WTC11 (cell line): ENCODE results near the gene DOK4. TPM values are rescaled to one million over a fixed set of nuclear protein-coding genes. Genes with fewer than 3 reads are reported as not detected.

Source experiments
- ATAC-seq: fragments of 200-7000 bp; cut with Tn5 transposase; 2 replicates; pipeline ENCODE4 v1.10.0; 2021; ENCODE audit warnings: mild to moderate bottlenecking, moderate library complexity
- CTCF ChIA-PET: fragments of 300-600 bp; sonication (Branson Sonifier 250); formaldehyde crosslinking; loops from one replicate; lab custom pipeline; 2021; ENCODE audit warnings: antibody characterized with exemption; lab: Charles Lee
- POLR2A ChIA-PET: fragments of 350-600 bp; sonication (Branson Sonifier 250); formaldehyde crosslinking; loops from one replicate; lab custom pipeline; 2021; ENCODE audit warnings: antibody characterized with exemption; lab: Charles Lee
- DNase-seq: peaks from one replicate; pipeline ENCODE4 v3.0.0; 2021; ENCODE audit warnings: low spot score
- H3K27ac Mint-ChIP-seq: 2 replicates; pipeline ENCODE4 v1.8.0; 2021; ENCODE audit warnings: mixed read lengths
- H3K27me3 Mint-ChIP-seq: 2 replicates; pipeline ENCODE4 v1.8.0; 2021; ENCODE audit warnings: low read depth, mild to moderate bottlenecking, moderate library complexity, mixed read lengths
- H3K36me3 Mint-ChIP-seq: 2 replicates; pipeline ENCODE4 v1.8.0; 2021; ENCODE audit warnings: mixed read lengths
- H3K4me1 Mint-ChIP-seq: 2 replicates; pipeline ENCODE4 v1.8.0; 2022; ENCODE audit warnings: mixed read lengths
- H3K4me3 Mint-ChIP-seq: 2 replicates; pipeline ENCODE4 v1.8.0; 2021; ENCODE audit warnings: mild to moderate bottlenecking, moderate library complexity, mixed read lengths
- H3K9me3 Mint-ChIP-seq: 2 replicates; pipeline ENCODE4 v1.8.0; 2021; ENCODE audit warnings: mixed read lengths
- AFF4 ChIP-seq: sonication (generic); formaldehyde crosslinking; IDR thresholded peaks from 2 replicates; pipeline ENCODE4 v1.8.1; 2023; ENCODE audit warnings: mild to moderate bottlenecking, missing genetic modification reagents, borderline replicate concordance
- ATF1 ChIP-seq: sonication (generic); formaldehyde crosslinking; IDR thresholded peaks from 2 replicates; pipeline ENCODE4 v1.8.1; 2023; ENCODE audit warnings: mild to moderate bottlenecking, moderate library complexity, missing genetic modification reagents
- CBFB ChIP-seq: sonication (generic); formaldehyde crosslinking; IDR thresholded peaks from 2 replicates; pipeline ENCODE4 v1.8.1; 2022; ENCODE audit warnings: mild to moderate bottlenecking, low read depth, missing genetic modification reagents
- ESRRA ChIP-seq: sonication (generic); formaldehyde crosslinking; IDR thresholded peaks from 2 replicates; pipeline ENCODE4 v1.8.1; 2022; ENCODE audit warnings: mild to moderate bottlenecking, missing genetic modification reagents, borderline replicate concordance
- GRHL2 ChIP-seq: fragments of 250-450 bp; sonication (Bioruptor Pico); IDR thresholded peaks from 2 replicates; pipeline ENCODE4 v1.8.0; 2022; ENCODE audit warnings: mild to moderate bottlenecking, moderate library complexity; ENCODE audit not compliant: insufficient replicate concordance, severe bottlenecking
- HMGXB4 ChIP-seq: sonication (generic); formaldehyde crosslinking; IDR thresholded peaks from 2 replicates; pipeline ENCODE4 v1.8.1; 2023; ENCODE audit warnings: mild to moderate bottlenecking, moderate library complexity, missing genetic modification reagents
- JAZF1 ChIP-seq: fragments of 250-450 bp; sonication (Bioruptor Pico); IDR thresholded peaks from 2 replicates; pipeline ENCODE4 v1.9.0; 2021; ENCODE audit warnings: moderate library complexity, mild to moderate bottlenecking, inconsistent platforms
- MLX ChIP-seq: sonication (generic); formaldehyde crosslinking; IDR thresholded peaks from 2 replicates; pipeline ENCODE4 v1.8.1; 2023; ENCODE audit warnings: mild to moderate bottlenecking, missing genetic modification reagents, moderate library complexity
- NFATC4 ChIP-seq: fragments of 250-450 bp; sonication (Bioruptor Pico); IDR thresholded peaks from 2 replicates; pipeline ENCODE4 v1.9.0; 2021; ENCODE audit warnings: mild to moderate bottlenecking
- NFYB ChIP-seq: sonication (generic); formaldehyde crosslinking; conservative IDR thresholded peaks from 2 replicates; pipeline ENCODE4 v1.8.0; 2022; ENCODE audit warnings: low read depth, missing genetic modification reagents
- OVOL2 ChIP-seq: fragments of 250-450 bp; sonication (Bioruptor Pico); IDR thresholded peaks from 2 replicates; pipeline ENCODE4 v1.9.0; 2021; ENCODE audit warnings: mild to moderate bottlenecking, borderline replicate concordance
- SOX15 ChIP-seq: fragments of 250-450 bp; sonication (Bioruptor Pico); IDR thresholded peaks from 2 replicates; pipeline ENCODE4 v1.9.0; 2021; ENCODE audit warnings: mild to moderate bottlenecking
- USF1 ChIP-seq: sonication (generic); formaldehyde crosslinking; IDR thresholded peaks from 2 replicates; pipeline ENCODE4 v1.8.0; 2022; ENCODE audit warnings: mild to moderate bottlenecking, missing genetic modification reagents
- USF2 ChIP-seq: sonication (generic); formaldehyde crosslinking; IDR thresholded peaks from 2 replicates; pipeline ENCODE4 v1.8.1; 2023; ENCODE audit warnings: mild to moderate bottlenecking, missing genetic modification reagents, moderate library complexity
- ZBTB21 ChIP-seq: sonication (generic); formaldehyde crosslinking; IDR thresholded peaks from 2 replicates; pipeline ENCODE4 v1.8.1; 2023; ENCODE audit warnings: mild to moderate bottlenecking, missing genetic modification reagents, borderline replicate concordance
- ZNF219 ChIP-seq: sonication (generic); formaldehyde crosslinking; IDR thresholded peaks from 2 replicates; pipeline ENCODE4 v1.8.0; 2023; ENCODE audit warnings: missing genetic modification reagents, mild to moderate bottlenecking, borderline replicate concordance
- ZNF423 ChIP-seq: fragments of 250-450 bp; sonication (Bioruptor Pico); IDR thresholded peaks from 2 replicates; pipeline ENCODE4 v2.1.2; 2022; ENCODE audit warnings: mild to moderate bottlenecking, moderate library complexity
- ZNF532 ChIP-seq: fragments of 250-450 bp; sonication (Bioruptor Pico); IDR thresholded peaks from 2 replicates; pipeline ENCODE4 v1.9.0; 2021; ENCODE audit warnings: mild to moderate bottlenecking, borderline replicate concordance
- ZSCAN18 ChIP-seq: fragments of 250-450 bp; sonication (Bioruptor Pico); IDR thresholded peaks from 2 replicates; pipeline ENCODE4 v2.1.2; 2022; ENCODE audit warnings: mild to moderate bottlenecking, moderate library complexity
- total RNA-seq: library from RNA; stranded (reverse); gene quantifications from 3 replicates; pipeline ENCODE4 v1.2.3, GENCODE V29; 2021

Gene DOK4
- total RNA-seq, 1 experiment from 2014 or later = 25.0 TPM

GRCh38 chr16:57516773-57517172 is 30.5 kb upstream of the DOK4 start (continued):
- TF ChIP-seq ZNF532 (CRISPR knock-in tag) (no peak), ZSCAN18 (no peak), GRHL2 (CRISPR knock-in tag) (no peak)

GRCh38 chr16:57516176-57516725 is 30.0 kb upstream of the DOK4 start:
- no peak overlapping the region for H3K27ac Mint-ChIP-seq
- ChIA-PET POLR2A (interaction anchor here (0.6 kb wide), 2 partner anchors 18 to 44 kb away, joined by 5 to 6 read pairs; no protein-coding TSS in a partner anchor), CTCF (interaction anchor here (1.0 to 5.8 kb wide), 5 partner anchors 7 to 215 kb away, joined by 3 to 80 read pairs (median 62); partner anchors contain the start of gene POLR2C)
- H3K36me3 Mint-ChIP-seq = no peaks in the 10 kb centered on the region
- peaks cover 13% of the 10 kb centered on the region; the same call in 1 of the 2 replicates for H3K4me1 Mint-ChIP-seq
- TF ChIP-seq AFF4 (CRISPR knock-in tag) = no peak
- no peak for TF ChIP-seq NFYB (CRISPR knock-in tag)
- TF ChIP-seq ZBTB21 = no peak
- TF ChIP-seq JAZF1 = no peak
- no peak for TF ChIP-seq USF2 (CRISPR knock-in tag)
- TF ChIP-seq OVOL2 (CRISPR knock-in tag) = no peak
- no peak for TF ChIP-seq HMGXB4 (CRISPR knock-in tag)
- TF ChIP-seq ATF1 (CRISPR knock-in tag) = no peak
- no peak for TF ChIP-seq SOX15 (CRISPR knock-in tag)
- TF ChIP-seq ESRRA (CRISPR knock-in tag) = no peak
- no peak for TF ChIP-seq ZNF219
- TF ChIP-seq NFATC4 (CRISPR knock-in tag) = no peak
- TF ChIP-seq USF1 (CRISPR knock-in tag) = no peak
- no peak for TF ChIP-seq ZNF423 (CRISPR knock-in tag)
- TF ChIP-seq CBFB (CRISPR knock-in tag) = no peak
- TF ChIP-seq MLX (CRISPR knock-in tag) = no peak
- no peaks in the 10 kb centered on the region for H3K27me3 Mint-ChIP-seq
- H3K4me3 Mint-ChIP-seq = no peak overlapping the region
- DNase-seq (no peak), ATAC-seq (no peak)
- H3K9me3 Mint-ChIP-seq = no peaks in the 10 kb centered on the region
